GM10248 (cell line): ENCODE results near the gene MYBPC2.
A peak's percentile ranks its signal among the peaks of the same experiment; 100 is the strongest.

ENCODE experiments used
- CTCF ChIA-PET: fragments of 300-600 bp; sonication (Branson Sonifier 250); formaldehyde crosslinking; extraction: SDS; loops from one replicate; lab custom pipeline; 2021; ENCODE audit warnings: antibody characterized with exemption; lab: Yijun Ruan, JAX
- POLR2A ChIA-PET: fragments of 350-650 bp; sonication (Branson Sonifier 250); formaldehyde crosslinking; extraction: SDS; loops from one replicate; lab custom pipeline; 2020; ENCODE audit warnings: antibody characterized with exemption; lab: Yijun Ruan, JAX
- DNase-seq: peaks from one replicate; pipeline ENCODE4 v3.0.0; 2012; ENCODE audit errors: extremely low spot score
- TF ChIP-seq, protein P1 (sequence below): IDR thresholded peaks from 2 replicates; pipeline ENCODE4 v1.5.1; 2012; ENCODE audit warnings: mild to moderate bottlenecking, low read depth; ENCODE audit errors: extremely low read depth, missing control alignments, control extremely low read depth

MYBPC2 gene

DNA sequence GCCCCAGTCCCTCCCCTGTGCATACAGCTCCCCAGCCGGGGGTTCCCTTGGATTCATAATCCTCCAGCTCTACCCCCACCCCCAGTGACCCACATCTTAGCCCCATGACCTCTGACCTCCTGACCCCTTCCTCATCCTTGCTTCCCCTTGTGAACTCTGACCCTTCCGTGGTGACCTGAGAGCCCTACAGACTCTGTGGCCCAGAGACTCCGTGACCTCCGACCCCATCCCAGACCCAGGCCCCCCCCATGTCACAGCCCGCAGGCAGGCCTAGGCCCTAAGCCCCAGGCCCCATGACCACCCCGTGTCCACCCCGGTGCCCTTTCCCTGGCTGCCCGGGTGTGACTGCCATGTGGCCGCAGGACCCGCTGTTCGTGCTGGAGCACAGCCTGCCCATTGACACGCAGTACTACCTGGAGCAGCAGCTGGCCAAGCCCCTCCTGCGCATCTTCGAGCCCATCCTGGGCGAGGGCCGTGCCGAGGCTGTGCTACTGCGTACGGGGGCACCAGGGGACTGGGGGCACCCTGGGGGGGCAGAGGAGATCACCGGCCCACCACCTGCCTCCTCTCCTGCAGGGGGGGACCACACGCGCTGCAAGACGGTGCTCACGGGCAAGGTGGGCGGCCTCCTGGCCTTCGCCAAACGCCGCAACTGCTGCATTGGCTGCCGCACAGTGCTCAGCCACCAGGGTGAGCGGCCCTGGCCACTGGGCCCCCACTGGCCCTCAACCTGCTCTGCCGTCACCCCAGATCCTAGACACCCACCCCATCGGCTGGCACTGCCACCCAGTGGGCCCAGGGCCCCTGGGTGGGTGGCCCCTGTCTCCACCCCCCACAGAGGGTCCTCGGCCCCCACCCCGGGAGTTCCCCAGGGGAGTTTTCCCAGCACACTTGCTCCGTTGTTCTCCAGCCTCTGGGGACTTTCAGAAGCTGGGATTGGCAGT is 16.4 kb upstream of the MYBPC2 start:
- TF ChIP-seq, protein P1, sequence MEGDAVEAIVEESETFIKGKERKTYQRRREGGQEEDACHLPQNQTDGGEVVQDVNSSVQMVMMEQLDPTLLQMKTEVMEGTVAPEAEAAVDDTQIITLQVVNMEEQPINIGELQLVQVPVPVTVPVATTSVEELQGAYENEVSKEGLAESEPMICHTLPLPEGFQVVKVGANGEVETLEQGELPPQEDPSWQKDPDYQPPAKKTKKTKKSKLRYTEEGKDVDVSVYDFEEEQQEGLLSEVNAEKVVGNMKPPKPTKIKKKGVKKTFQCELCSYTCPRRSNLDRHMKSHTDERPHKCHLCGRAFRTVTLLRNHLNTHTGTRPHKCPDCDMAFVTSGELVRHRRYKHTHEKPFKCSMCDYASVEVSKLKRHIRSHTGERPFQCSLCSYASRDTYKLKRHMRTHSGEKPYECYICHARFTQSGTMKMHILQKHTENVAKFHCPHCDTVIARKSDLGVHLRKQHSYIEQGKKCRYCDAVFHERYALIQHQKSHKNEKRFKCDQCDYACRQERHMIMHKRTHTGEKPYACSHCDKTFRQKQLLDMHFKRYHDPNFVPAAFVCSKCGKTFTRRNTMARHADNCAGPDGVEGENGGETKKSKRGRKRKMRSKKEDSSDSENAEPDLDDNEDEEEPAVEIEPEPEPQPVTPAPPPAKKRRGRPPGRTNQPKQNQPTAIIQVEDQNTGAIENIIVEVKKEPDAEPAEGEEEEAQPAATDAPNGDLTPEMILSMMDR = no peak
- no peak for DNase-seq
- CTCF ChIA-PET = interaction anchor here (0.8 to 3.9 kb wide), 17 partner anchors 10 to 506 kb away, joined by 3 to 14 read pairs (median 5); partner anchors contain the start of genes NAPSA and POLD1
- POLR2A ChIA-PET = no interaction called here

DNA sequence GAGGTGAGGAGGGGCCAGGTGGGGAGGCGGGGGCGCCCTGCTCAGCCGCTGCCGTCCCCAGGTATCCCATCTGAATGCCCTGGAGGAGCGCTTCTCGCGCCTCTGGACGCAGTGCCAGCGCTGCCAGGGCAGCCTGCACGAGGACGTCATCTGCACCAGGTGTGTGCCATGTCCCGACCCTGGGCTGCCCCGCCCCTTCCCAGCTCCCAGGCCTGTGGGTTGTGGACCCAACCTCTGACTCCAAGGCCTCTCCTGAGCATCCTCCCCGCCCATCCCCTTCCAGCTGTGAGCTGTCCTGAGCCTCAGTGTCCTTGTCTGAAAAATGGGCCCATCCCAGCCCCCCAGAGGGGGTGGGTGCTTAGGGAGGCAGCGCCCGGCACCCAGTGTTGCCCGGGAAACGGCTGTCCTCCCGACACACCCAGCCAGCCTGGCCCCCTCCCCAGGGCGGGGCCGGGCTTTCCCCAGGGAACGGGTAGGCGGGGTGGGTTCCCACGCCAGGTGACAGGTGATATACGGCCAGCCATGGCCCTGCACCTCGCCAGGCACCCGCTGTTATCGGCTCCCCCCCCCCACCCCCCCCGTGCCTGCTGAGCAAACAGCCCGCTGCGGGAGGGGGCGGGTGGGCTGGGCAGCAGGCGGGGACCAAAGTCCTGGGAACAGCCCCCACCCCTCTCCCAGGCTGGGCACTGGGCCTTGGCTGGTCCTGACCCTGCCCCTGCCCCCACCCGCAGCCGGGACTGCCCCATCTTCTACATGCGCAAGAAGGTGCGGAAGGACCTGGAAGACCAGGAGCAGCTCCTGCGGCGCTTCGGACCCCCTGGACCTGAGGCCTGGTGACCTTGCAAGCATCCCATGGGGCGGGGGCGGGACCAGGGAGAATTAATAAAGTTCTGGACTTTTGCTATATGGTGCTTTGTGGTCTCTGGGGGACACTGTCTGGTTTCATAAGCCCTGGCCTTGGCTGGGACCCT is 15.3 kb upstream of the MYBPC2 start:
- ChIA-PET CTCF (interaction anchor here (1.1 to 3.9 kb wide), 3 partner anchors 10 to 49 kb away, joined by 5 to 14 read pairs (median 10); no protein-coding TSS in a partner anchor), POLR2A (interaction anchor here (1.3 kb wide), 1 partner anchor 43 kb away, joined by 3 read pairs; no protein-coding TSS in a partner anchor)
- DNase-seq = no peak
- TF ChIP-seq, protein P1 = no peak

DNA sequence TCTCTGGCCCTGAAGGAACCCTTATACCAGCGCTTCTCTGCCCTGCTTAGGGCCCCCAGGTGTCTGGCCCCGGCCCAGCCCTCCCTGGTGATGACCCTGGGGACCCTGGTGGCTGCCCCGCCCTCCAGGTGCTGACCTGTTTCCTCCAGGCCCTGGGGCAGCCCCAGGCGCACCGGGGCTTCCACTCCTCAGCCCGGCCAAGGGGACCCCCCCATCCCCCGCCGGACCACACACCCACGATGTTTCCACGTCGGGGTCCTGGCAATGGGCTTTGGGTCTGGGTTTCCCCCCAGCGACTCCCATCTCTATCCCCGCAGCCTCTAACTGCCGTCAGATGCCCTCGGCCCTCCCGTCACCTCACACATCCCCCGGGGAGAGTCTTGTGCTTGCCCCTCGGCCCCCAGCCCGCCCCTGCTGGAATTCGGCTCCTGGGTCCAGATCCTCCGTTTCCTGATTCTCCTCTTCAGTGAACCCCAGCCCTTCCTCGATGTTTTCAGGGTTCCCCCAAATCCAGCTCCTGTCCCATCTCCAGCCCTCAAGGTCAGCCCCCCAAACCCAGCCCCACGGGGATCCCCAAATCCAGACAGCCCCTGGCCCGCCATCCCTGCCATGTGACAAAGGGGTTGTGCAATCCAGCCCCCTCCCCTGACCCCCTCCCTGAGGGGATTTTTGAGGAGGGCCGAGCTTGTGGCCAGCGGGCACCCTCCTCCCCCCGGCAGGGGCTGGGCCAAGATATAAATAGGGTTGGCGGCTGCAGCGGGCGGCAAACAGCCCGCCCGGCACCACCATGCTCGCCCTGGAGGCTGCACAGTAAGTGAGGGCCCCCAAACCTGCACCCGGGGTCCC is 14.3 kb upstream of the MYBPC2 start, which contains the start of gene SPIB:
SPIB (plus strand) TSS at position 763 of the 846 bp plus-strand sequence; CDS start at position 788, 25 bp downstream.
- POLR2A ChIA-PET = interaction anchor here (0.7 to 1.3 kb wide), 4 partner anchors 10 to 42 kb away, joined by 3 to 6 read pairs (median 4); no protein-coding TSS in a partner anchor
- TF ChIP-seq, protein P1 = no peak
- CTCF ChIA-PET = interaction anchor here (1.0 to 3.9 kb wide), 3 partner anchors 9 to 61 kb away, joined by 3 to 14 read pairs (median 10); no protein-coding TSS in a partner anchor
- peak; percentile 74 for DNase-seq

DNA sequence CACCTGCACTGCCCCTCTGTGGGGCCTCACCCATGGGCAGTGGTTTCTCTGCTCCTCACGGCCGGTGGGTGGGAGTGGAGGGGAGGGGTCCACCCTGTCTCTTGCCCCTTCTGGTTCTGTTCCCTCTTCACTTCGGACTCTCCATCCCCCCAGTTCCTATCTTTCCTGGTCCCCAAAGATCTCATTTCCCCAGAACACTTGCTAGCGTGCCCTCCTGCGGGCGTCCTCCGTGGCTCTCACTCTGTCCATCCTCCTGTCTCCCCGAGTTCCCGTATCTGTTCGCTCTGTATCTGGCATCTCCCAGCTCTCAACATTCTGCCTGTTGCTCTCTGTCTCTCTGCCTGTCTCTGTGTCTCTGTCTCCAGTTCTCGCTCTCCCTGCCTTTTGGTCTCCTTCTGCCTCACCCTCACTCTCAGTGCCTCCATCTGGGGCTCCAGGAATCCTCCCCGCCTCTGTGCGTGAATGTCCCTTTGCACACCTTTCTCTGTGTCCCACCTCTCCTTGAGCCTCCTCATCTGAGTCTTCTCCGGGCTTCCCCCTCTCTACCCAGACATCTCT is 13.6 kb upstream of the MYBPC2 start:
- CTCF ChIA-PET = interaction anchor here (1.0 to 3.9 kb wide), 4 partner anchors 9 to 62 kb away, joined by 3 to 14 read pairs (median 6); no protein-coding TSS in a partner anchor
- no peak for DNase-seq
- TF ChIP-seq, protein P1 = no peak
- POLR2A ChIA-PET = interaction anchor here (0.8 to 1.3 kb wide), 3 partner anchors 9 to 41 kb away, joined by 3 to 6 read pairs (median 5); no protein-coding TSS in a partner anchor

DNA sequence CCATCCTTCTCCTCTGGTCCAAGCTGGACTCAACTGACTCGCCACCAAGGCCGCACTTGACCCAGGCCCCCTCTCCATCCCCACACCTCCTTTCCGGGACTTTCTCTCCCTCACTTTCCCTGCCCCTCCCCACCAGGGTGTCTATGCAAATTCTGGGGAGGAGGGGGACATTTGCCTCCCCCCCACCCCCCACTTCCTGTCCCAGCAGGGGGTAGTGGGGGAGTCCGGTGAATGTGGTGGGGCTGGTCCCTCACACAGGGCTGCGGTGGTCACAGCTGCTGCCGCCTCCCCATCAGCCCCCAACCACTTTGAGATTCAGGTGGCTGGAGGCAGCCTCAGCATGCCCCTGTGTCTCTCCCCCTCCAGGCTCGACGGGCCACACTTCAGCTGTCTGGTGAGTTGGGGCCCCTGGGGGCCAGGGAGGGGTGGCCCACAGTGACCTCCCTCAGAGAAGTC is 13.1 kb upstream of the MYBPC2 start:
- POLR2A ChIA-PET = no interaction called here
- CTCF ChIA-PET = interaction anchor here (1.5 to 3.9 kb wide), 3 partner anchors 8 to 53 kb away, joined by 3 to 14 read pairs (median 5); no protein-coding TSS in a partner anchor
- DNase-seq = peak; percentile 68
- TF ChIP-seq, protein P1 = no peak
